ENCODE data around the gene FMN1. TPM values are rescaled to one million over a fixed set of nuclear protein-coding genes. Genes with fewer than 3 reads are reported as not detected.

FMN1 gene
- total and polyA plus RNA-seq, 2 of the 8 experiments (the other 6 are each of a cell fraction or from before 2014, with no cell fraction given), result 0.27 to 3.7 TPM

DNA sequence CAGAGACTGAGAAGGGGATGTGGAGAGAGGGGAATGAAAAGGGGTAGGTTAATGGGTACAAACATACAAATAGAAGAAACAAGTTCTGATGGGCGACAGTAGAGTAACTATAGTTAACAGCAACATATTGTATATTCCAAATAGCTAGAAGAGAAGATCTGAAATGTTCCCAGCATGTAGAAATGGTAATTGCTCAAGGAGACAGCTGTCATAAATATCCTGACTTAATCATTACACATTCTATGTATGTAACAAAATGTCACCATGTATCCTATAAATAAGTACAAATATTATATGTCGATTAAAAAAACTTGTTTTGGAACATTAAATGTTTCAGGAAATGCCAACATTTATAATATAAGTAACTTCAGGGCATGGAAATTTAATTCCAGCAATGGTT, 23.3 kb downstream of the FMN1 start (continued):
- TF ChIP-seq, protein P1, sequence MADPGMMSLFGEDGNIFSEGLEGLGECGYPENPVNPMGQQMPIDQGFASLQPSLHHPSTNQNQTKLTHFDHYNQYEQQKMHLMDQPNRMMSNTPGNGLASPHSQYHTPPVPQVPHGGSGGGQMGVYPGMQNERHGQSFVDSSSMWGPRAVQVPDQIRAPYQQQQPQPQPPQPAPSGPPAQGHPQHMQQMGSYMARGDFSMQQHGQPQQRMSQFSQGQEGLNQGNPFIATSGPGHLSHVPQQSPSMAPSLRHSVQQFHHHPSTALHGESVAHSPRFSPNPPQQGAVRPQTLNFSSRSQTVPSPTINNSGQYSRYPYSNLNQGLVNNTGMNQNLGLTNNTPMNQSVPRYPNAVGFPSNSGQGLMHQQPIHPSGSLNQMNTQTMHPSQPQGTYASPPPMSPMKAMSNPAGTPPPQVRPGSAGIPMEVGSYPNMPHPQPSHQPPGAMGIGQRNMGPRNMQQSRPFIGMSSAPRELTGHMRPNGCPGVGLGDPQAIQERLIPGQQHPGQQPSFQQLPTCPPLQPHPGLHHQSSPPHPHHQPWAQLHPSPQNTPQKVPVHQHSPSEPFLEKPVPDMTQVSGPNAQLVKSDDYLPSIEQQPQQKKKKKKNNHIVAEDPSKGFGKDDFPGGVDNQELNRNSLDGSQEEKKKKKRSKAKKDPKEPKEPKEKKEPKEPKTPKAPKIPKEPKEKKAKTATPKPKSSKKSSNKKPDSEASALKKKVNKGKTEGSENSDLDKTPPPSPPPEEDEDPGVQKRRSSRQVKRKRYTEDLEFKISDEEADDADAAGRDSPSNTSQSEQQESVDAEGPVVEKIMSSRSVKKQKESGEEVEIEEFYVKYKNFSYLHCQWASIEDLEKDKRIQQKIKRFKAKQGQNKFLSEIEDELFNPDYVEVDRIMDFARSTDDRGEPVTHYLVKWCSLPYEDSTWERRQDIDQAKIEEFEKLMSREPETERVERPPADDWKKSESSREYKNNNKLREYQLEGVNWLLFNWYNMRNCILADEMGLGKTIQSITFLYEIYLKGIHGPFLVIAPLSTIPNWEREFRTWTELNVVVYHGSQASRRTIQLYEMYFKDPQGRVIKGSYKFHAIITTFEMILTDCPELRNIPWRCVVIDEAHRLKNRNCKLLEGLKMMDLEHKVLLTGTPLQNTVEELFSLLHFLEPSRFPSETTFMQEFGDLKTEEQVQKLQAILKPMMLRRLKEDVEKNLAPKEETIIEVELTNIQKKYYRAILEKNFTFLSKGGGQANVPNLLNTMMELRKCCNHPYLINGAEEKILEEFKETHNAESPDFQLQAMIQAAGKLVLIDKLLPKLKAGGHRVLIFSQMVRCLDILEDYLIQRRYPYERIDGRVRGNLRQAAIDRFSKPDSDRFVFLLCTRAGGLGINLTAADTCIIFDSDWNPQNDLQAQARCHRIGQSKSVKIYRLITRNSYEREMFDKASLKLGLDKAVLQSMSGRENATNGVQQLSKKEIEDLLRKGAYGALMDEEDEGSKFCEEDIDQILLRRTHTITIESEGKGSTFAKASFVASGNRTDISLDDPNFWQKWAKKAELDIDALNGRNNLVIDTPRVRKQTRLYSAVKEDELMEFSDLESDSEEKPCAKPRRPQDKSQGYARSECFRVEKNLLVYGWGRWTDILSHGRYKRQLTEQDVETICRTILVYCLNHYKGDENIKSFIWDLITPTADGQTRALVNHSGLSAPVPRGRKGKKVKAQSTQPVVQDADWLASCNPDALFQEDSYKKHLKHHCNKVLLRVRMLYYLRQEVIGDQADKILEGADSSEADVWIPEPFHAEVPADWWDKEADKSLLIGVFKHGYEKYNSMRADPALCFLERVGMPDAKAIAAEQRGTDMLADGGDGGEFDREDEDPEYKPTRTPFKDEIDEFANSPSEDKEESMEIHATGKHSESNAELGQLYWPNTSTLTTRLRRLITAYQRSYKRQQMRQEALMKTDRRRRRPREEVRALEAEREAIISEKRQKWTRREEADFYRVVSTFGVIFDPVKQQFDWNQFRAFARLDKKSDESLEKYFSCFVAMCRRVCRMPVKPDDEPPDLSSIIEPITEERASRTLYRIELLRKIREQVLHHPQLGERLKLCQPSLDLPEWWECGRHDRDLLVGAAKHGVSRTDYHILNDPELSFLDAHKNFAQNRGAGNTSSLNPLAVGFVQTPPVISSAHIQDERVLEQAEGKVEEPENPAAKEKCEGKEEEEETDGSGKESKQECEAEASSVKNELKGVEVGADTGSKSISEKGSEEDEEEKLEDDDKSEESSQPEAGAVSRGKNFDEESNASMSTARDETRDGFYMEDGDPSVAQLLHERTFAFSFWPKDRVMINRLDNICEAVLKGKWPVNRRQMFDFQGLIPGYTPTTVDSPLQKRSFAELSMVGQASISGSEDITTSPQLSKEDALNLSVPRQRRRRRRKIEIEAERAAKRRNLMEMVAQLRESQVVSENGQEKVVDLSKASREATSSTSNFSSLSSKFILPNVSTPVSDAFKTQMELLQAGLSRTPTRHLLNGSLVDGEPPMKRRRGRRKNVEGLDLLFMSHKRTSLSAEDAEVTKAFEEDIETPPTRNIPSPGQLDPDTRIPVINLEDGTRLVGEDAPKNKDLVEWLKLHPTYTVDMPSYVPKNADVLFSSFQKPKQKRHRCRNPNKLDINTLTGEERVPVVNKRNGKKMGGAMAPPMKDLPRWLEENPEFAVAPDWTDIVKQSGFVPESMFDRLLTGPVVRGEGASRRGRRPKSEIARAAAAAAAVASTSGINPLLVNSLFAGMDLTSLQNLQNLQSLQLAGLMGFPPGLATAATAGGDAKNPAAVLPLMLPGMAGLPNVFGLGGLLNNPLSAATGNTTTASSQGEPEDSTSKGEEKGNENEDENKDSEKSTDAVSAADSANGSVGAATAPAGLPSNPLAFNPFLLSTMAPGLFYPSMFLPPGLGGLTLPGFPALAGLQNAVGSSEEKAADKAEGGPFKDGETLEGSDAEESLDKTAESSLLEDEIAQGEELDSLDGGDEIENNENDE (IDR thresholded peaks at IDR 0.05; ENCODE audit: insufficient replicate concordance, low read length), result no peak
- no peak for TF ChIP-seq POLR2A (IDR thresholded peaks at IDR 0.05; ENCODE audit: control extremely low read depth in 1 of 2, low read depth in 2 of 2, low read length in 2 of 2)
- TF ChIP-seq CTBP2 (IDR thresholded peaks at IDR 0.05; ENCODE audit: borderline replicate concordance, insufficient read depth, insufficient read length, low read length), result no peak
- no peak for TF ChIP-seq GABPA (IDR thresholded peaks at IDR 0.05; ENCODE audit: borderline replicate concordance, insufficient read depth, low read length)
- no peak for TF ChIP-seq BCL11A (IDR thresholded peaks at IDR 0.05; ENCODE audit: low read depth in 2 of 2, low read length in 2 of 2)
- TF ChIP-seq, protein P2, sequence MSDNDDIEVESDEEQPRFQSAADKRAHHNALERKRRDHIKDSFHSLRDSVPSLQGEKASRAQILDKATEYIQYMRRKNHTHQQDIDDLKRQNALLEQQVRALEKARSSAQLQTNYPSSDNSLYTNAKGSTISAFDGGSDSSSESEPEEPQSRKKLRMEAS (IDR thresholded peaks at IDR 0.05), result no peak
- TF ChIP-seq, protein P3, sequence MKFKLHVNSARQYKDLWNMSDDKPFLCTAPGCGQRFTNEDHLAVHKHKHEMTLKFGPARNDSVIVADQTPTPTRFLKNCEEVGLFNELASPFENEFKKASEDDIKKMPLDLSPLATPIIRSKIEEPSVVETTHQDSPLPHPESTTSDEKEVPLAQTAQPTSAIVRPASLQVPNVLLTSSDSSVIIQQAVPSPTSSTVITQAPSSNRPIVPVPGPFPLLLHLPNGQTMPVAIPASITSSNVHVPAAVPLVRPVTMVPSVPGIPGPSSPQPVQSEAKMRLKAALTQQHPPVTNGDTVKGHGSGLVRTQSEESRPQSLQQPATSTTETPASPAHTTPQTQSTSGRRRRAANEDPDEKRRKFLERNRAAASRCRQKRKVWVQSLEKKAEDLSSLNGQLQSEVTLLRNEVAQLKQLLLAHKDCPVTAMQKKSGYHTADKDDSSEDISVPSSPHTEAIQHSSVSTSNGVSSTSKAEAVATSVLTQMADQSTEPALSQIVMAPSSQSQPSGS (IDR thresholded peaks at IDR 0.05; ENCODE audit: low read length), result no peak
